Smooth muscle cell (in vitro differentiated cells): ENCODE results near the gene PSMD3. TPM values are rescaled to one million over a fixed set of nuclear protein-coding genes. Genes with fewer than 3 reads are reported as not detected.

Experiments
- DNase-seq: peaks from one replicate; lab custom pipeline; 2025; ENCODE audit not compliant: unreplicated experiment; lab: John Stamatoyannopoulos, UW
- H2AFZ ChIP-seq: fragments of 200-600 bp; sonication (generic); 2 replicates; pipeline ENCODE4 v1.6.0; 2016; ENCODE audit warnings: antibody characterized with exemption, low read depth, mild to moderate bottlenecking
- H3F3A ChIP-seq: fragments of 200-600 bp; sonication (generic); 2 replicates; pipeline ENCODE4 v1.6.0; 2017; ENCODE audit warnings: antibody characterized with exemption, low read depth
- H3K27ac ChIP-seq: fragments of 200-600 bp; sonication (generic); 2 replicates; pipeline ENCODE4 v1.5.1; 2016; ENCODE audit warnings: low read depth, mild to moderate bottlenecking
- H3K27me3 ChIP-seq: fragments of 200-600 bp; sonication (generic); 2 replicates; pipeline ENCODE4 v1.6.1; 2016; ENCODE audit warnings: low read depth, mild to moderate bottlenecking
- H3K36me3 ChIP-seq: fragments of 200-600 bp; sonication (generic); 2 replicates; pipeline ENCODE4 v1.5.1; 2016; ENCODE audit warnings: low read depth
- H3K4me1 ChIP-seq: fragments of 200-600 bp; sonication (generic); 2 replicates; pipeline ENCODE4 v1.5.1; 2016; ENCODE audit warnings: low read depth
- H3K4me2 ChIP-seq: fragments of 200-600 bp; sonication (generic); 2 replicates; pipeline ENCODE4 v1.6.0; 2016; ENCODE audit warnings: mild to moderate bottlenecking
- H3K4me3 ChIP-seq: fragments of 200-600 bp; sonication (generic); 2 replicates; pipeline ENCODE4 v1.5.1; 2016; ENCODE audit warnings: mild to moderate bottlenecking
- H3K79me2 ChIP-seq: fragments of 200-600 bp; sonication (generic); 2 replicates; pipeline ENCODE4 v1.6.0; 2016; ENCODE audit warnings: low read depth, mild to moderate bottlenecking
- H3K9ac ChIP-seq: fragments of 200-600 bp; sonication (generic); 2 replicates; pipeline ENCODE4 v1.6.0; 2016; ENCODE audit warnings: low read depth
- H3K9me3 ChIP-seq: fragments of 200-600 bp; sonication (generic); replicated peaks from 2 replicates; pipeline ENCODE4 v1.5.1; 2016; ENCODE audit warnings: low read depth
- H4K20me1 ChIP-seq: fragments of 200-600 bp; sonication (generic); 2 replicates; pipeline ENCODE4 v1.6.0; 2016; ENCODE audit warnings: low read depth
- CTCF ChIP-seq: fragments of 200-600 bp; sonication (generic); IDR thresholded peaks from 2 replicates; pipeline ENCODE4 v1.5.1; 2017; ENCODE audit warnings: borderline replicate concordance, mild to moderate bottlenecking, antibody characterized with exemption; ENCODE audit not compliant: insufficient read depth, poor library complexity, severe bottlenecking
- WGBS: methylation state at CpG from one replicate; pipeline ENCODE4 v1.1.7; 2016; ENCODE audit warnings: low lambda C conversion rate; 5-methylcytosine and 5-hydroxymethylcytosine counted together
- polyA plus RNA-seq: library from polyadenylated mRNA; unstranded; fragments of >200 nt; fragmentation: Nextera tagmentation; extraction: Ambion mirVana; gene quantifications from 2 replicates; pipeline ENCODE4 v1.2.1, GENCODE V29; 2016
- total RNA-seq: library from RNA; depleted of rRNA; stranded (reverse); fragments of >200 nt; gene quantifications from 2 replicates; pipeline ENCODE4 v1.2.3, GENCODE V29; 2014

PSMD3 gene
- total and polyA plus RNA-seq, 2 experiments from 2014 or later: 83.8 to 110 TPM

DNA sequence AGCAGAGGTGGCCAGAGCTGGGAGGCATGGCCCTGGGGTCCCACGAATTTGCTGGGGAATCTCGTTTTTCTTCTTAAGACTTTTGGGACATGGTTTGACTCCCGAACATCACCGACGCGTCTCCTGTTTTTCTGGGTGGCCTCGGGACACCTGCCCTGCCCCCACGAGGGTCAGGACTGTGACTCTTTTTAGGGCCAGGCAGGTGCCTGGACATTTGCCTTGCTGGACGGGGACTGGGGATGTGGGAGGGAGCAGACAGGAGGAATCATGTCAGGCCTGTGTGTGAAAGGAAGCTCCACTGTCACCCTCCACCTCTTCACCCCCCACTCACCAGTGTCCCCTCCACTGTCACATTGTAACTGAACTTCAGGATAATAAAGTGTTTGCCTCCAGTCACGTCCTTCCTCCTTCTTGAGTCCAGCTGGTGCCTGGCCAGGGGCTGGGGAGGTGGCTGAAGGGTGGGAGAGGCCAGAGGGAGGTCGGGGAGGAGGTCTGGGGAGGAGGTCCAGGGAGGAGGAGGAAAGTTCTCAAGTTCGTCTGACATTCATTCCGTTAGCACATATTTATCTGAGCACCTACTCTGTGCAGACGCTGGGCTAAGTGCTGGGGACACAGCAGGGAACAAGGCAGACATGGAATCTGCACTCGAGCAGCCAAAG, 36.9 kb downstream of the PSMD3 start:
- Histone ChIP-seq H3K9me3 (no peaks in the 10 kb centered on the region), H3K79me2 (no peaks in the 10 kb centered on the region), H3K27ac (no peak overlapping the region), H3K4me3 (no peak overlapping the region), H4K20me1 (no peaks in the 10 kb centered on the region), H3F3A (no peaks in the 10 kb centered on the region), H3K4me1 (peaks cover 10% of the 10 kb centered on the region), H3K4me2 (no peak overlapping the region), H3K9ac (no peak overlapping the region), H3K27me3 (no peaks in the 10 kb centered on the region), H3K36me3 (no peaks in the 10 kb centered on the region), H2AFZ (no peak overlapping the region)
- DNase-seq: no peak
- WGBS: 79% methylated on average over 15 of the region's 15 CpGs
- TF ChIP-seq CTCF: no peak

DNA sequence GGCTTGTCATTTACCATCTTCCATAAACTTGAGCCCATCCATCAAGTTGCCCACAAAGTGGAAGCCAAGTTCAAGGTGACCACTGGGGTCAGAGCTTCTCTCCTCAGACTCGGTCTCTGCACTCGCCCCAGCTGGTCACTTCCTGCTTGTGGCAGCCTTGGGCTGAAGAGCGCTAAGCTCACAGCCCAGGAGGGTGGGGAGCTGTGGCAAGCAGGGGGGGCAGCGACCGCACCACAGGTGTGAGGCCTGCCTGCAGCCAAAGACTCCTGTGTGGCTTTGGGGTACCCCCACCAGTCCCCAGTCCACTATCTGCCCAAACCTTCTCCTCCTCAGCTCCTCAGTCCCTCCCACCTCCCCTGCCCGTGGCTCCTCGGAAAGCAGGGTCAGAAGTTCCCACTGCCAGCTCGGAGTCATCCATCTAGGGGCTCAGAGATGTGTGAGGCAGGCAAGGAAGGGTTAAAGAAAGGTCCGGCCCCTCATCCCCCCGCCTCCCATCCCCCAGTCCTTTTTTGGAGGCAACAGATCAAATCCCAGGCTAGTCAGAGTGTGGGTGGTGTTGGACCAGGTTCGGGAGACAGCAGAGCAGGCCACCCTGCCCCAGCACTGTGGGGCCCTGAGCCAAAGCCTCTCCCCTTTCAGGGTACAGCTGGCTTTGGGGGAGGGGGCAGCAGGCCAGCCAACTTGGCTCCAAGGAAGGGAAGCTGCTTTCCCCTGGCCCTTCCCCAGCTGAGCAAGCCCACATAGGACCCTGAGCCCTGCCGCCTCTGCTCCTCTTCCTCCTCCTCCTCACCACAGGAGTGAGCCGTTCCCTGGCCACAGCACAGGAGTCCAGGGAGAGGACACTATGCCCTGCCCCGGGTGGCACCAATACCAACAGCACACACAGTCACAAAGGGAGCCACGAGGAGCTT, 37.9 kb downstream of the PSMD3 start:
- Histone ChIP-seq H3K36me3 (no peaks in the 10 kb centered on the region), H3K79me2 (no peaks in the 10 kb centered on the region), H3F3A (no peaks in the 10 kb centered on the region), H3K4me2 (no peak overlapping the region), H3K9me3 (no peaks in the 10 kb centered on the region), H3K4me1 (peaks cover 10% of the 10 kb centered on the region), H4K20me1 (no peaks in the 10 kb centered on the region), H3K9ac (no peak overlapping the region), H3K27ac (no peak overlapping the region), H3K4me3 (no peak overlapping the region), H3K27me3 (no peaks in the 10 kb centered on the region), H2AFZ (no peak overlapping the region)
- DNase-seq: no peak
- 51% methylated on average over 15 of the region's 15 CpGs for WGBS
- TF ChIP-seq CTCF: no peak

DNA sequence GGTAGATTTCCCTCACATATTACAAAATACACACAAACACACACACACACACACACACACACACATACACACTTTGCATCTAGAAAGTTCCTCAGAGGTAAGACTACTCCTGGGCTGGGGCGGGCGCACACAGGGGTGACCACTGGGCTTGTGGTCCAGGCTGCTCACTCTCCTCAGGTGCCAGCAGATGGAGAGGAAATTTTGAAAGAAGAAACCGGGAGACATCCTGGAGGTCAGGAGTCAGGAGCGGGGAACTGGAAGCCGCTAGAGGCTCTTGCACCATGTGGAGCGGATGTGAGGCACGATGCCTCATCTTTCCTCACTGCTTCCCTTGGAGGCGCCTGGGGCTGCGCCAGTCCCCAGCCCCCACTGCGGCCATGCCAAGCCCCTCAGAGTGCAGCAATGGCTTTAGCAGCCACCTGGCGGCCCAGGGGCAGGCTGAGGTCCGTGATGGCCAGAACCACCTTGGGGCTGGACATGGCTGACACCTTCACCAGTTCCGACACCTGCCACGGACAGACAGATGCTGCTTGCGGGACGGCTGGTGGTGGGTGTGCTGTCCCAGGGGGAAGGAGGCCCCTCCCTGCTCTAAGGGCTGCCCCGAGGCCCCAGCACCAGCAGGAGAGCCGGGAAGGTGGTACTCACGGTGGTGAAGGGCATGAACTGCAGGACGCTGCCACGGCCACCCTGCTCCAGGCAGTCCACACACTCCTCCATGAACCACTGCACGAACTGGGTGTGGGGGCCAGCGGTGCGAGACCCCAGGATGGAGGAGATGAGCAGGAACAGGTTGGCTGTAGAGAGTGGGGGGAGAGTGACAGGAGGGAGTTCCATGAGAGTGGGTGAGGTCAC, 38.8 kb downstream of the PSMD3 start:
- H3K4me3 ChIP-seq: no peak overlapping the region
- TF ChIP-seq CTCF: no peak
- no peak for DNase-seq
- no peak overlapping the region for H2AFZ ChIP-seq
- no peaks in the 10 kb centered on the region for H3F3A ChIP-seq
- no peaks in the 10 kb centered on the region for H3K9me3 ChIP-seq
- no peak overlapping the region for H3K27ac ChIP-seq
- H3K4me1 ChIP-seq: peaks cover 10% of the 10 kb centered on the region
- no peak overlapping the region for H3K9ac ChIP-seq
- no peaks in the 10 kb centered on the region for H3K27me3 ChIP-seq
- 89% methylated on average over 23 of the region's 24 CpGs for WGBS
- no peak overlapping the region for H3K4me2 ChIP-seq
- no peaks in the 10 kb centered on the region for H3K79me2 ChIP-seq
- H3K36me3 ChIP-seq: no peaks in the 10 kb centered on the region
- H4K20me1 ChIP-seq: no peaks in the 10 kb centered on the region
